NCI-H2107 (cell line): ENCODE measurements around the gene SCGB1C2.

ENCODE experiments used
- DNase-seq: peaks from one replicate; lab custom pipeline; 2025; lab: John Stamatoyannopoulos, UW

The SCGB1C2 gene

GRCh38 chr17:172401-172800, 35.0 kb downstream of the SCGB1C2 start:
- DNase-seq, result no peak

DNA sequence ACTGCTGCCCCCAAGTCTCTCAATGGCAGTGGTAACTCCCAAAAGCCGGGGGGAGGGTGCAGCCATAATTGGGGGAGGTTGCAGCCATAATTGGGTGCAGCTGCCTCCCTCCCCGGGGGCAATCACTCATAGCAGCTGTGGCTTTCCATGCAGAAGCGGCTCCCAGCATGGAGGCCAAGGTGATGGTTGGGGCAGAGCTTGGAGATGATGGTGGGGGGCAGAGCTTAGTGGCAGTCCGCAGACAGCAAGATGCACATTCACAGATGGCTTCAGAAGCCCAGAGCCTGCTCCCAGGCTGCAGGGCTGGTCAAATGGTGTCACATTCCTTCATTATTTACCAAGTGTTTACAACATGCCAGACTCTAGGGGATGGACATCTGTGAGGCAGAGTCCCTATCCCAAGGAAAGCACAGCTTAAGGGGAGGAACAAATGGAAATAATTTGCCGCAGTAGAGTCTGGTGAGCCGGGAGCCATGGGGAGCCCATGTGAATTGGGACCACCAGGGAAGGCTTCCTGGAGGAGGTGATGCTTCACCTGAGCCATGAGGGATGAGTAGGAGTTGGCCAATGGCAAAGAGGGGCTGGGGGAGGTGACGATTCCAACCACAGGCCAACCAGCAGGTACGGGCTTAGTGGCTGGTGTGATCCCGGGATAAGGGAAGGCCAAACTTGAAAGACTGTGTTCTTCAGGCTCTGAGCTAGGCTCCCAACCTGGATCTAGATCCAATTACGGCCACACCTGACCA, 36.0 kb downstream of the SCGB1C2 start:
- DNase-seq, result no peak

- DNase-seq, result no peak
These were observed 39.8 kb downstream of the SCGB1C2 start for GRCh38 chr17:177155-177554.

GRCh38 chr17:177762-178161, 40.4 kb downstream of the SCGB1C2 start:
- no peak for DNase-seq

DNA sequence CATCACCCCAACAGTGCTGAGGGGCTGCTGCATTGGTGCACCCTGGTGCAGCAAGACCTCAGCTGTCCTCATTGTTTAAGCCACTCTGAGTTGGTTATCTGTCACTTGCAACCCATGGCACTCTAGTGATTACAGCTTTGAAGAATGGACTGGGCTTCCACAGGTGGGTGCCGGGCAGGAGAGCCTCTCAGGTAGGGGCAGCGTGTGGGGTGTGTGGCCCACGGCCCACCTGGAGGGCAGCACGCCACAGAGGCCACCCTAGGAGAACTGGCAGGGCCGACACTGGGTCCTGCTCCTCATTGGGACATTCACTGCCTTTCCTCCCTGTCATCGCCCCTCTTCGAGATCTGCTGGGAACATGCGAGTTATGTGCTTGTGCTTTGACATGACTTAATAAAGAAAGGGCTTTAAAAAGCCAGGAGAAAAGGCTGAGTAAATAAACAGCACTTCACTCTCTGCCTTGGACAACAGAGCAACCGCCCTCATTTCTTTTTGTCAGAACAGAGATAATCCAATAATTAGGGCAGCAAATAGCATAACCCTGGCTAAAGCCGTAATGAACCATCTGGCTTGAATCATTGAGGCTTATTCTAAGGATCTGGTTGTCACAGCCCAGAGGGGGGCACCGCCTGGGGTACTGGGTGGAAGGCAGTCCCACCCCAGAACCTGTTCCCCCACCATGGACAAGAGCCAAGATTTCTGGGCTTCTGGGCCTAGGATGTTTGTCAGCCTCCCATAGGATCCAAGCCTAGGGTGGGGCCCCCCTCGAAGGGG, 41.1 kb downstream of the SCGB1C2 start:
- no peak for DNase-seq

GRCh38 chr17:179066-179432, 41.7 kb downstream of the SCGB1C2 start:
- DNase-seq, result no peak

- no peak for DNase-seq
These were observed 42.5 kb downstream of the SCGB1C2 start for GRCh38 chr17:179781-180380.

GRCh38 chr17:180381-181244, 43.2 kb downstream of the SCGB1C2 start:
- no peak for DNase-seq

- no peak for DNase-seq
These were observed 44.1 kb downstream of the SCGB1C2 start, which contains the start of gene DOC2B for GRCh38 chr17:181245-182049. TSS of gene DOC2B (minus strand) at chr17:181650. CDS start at chr17:181479, 171 bp downstream.

DNA sequence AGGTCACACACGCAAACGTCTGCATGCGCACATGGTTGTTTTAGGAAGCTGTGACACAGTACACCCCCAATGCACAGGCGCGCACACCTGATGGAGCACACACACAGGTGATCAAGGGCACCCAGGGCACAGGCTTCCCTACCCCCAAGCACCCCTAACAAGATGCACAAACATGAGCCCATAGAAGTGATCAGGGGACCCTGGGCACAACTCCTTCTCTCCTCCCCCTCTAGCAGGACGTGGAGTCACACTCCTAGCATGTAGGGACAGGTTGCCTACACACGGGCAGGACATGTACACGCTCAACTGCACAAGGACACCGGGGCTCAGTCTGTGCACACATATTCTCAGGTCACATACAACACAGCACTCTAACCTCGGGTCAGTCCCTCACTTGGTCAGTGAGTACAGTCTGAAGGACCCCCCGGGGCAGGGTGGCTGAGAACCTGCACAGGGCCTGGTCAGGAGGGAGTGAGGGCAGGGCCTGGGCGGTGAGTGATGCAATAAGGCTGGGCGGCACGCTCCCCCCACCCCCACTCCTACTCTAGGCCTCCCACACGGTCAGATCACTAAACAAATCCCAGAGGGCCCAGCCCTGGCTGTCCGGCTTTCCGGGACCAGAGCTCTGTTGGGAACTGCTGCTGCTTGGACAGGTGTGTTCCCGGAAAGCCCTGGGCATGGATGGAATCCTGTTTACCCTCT, 44.8 kb downstream of the SCGB1C2 start:
- no peak for DNase-seq

DNA sequence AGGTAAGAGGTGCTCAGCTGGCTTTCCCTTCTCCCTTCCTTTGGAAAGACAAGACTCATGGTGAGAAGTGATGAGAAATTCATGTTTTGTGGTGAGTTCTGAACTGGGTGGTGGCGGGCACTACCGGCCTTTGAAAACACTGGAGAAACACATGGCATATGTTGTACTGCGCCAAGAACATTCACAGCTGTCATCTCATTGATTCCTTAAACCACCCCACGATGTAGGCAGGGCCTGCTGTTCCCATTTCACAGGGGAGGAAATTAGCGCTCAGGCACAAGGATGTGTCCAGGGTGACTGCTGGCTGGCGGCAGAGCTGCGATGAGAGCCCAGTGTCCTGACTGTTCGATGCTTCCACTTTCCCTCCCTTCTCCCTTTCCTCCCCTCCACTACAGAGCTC, 45.7 kb downstream of the SCGB1C2 start:
- DNase-seq, result no peak

GRCh38 chr17:185445-186138, 48.2 kb downstream of the SCGB1C2 start:
- no peak for DNase-seq

DNA sequence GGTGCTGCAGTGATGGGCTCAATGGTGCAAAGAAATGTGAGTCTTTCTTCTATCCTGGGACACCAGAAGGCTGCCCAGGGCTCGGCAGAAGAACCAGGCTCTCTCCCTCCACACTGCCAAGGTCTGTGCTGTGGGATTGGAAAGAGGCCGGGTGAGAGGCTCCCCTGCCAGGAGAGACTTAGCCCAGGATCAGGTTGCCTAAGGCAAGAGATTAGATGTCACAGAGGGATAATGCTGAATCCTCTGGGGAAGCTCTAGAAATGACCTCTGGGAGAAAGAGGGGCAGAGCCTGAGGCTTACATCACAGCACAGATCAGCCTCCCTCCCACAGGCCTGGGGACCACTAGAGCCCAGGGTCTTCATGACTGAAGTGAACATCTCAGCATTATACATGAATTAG, 49.8 kb downstream of the SCGB1C2 start:
- no peak for DNase-seq
